ENCODE data around the gene LRRN1.

The LRRN1 gene

GRCh38 chr3:3800685-3801493, 1.7 kb downstream of the LRRN1 start:
- TF ChIP-seq ZBTB7A (IDR thresholded peaks at IDR 0.05; ENCODE audit: low read depth) (no peak), FOXM1 (IDR thresholded peaks at IDR 0.05; ENCODE audit: borderline replicate concordance, low read depth) (no peak), EGR1 (IDR thresholded peaks at IDR 0.05) (no peak), YY1 (IDR thresholded peaks at IDR 0.05; ENCODE audit: low read depth) (no peak), RAD21 (IDR thresholded peaks at IDR 0.05; ENCODE audit: low read depth) (no peak), USF1 (IDR thresholded peaks at IDR 0.05) (no peak), CREB1 (IDR thresholded peaks at IDR 0.05; ENCODE audit: low read depth) (no peak), TCF12 (IDR thresholded peaks at IDR 0.05; ENCODE audit: low read depth) (no peak), REST (IDR thresholded peaks at IDR 0.05; ENCODE audit: low read depth) (no peak), MAX (IDR thresholded peaks at IDR 0.05) (no peak)

DNA sequence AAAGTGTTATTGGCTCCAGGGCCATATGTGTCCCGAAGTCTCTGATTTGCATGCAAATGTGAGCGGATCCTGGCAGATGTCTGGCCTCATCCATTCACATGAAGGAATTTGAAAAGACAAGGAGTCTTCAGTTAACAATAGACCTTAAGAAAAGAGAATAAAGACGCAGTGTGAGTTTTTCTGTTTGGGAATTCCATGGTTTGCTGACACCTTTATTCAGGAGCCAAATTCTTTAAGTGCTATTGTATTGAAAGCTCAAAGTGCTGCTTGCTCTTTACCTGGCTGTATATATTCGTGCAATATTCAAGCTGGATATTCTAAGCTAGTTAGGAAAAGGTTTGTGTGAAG, 2.2 kb downstream of the LRRN1 start:
- TF ChIP-seq FOXM1 (IDR thresholded peaks at IDR 0.05; ENCODE audit: borderline replicate concordance, low read depth) (no peak), TAF1 (IDR thresholded peaks at IDR 0.05; ENCODE audit: low read depth) (no peak)

GRCh38 chr3:3802046-3802445, 2.8 kb downstream of the LRRN1 start:
- TF ChIP-seq EP300 (IDR thresholded peaks at IDR 0.05; ENCODE audit: borderline replicate concordance), result no peak
- TF ChIP-seq CREB1 (IDR thresholded peaks at IDR 0.05; ENCODE audit: low read depth), result no peak
- no peak for TF ChIP-seq CEBPB (IDR thresholded peaks at IDR 0.05)
- TF ChIP-seq TCF12 (IDR thresholded peaks at IDR 0.05; ENCODE audit: low read depth), result no peak
- TF ChIP-seq EGR1 (IDR thresholded peaks at IDR 0.05), result no peak
- no peak for TF ChIP-seq USF1 (IDR thresholded peaks at IDR 0.05)
- no peak for TF ChIP-seq NFIC (IDR thresholded peaks at IDR 0.05)
- TF ChIP-seq ZBTB7A (IDR thresholded peaks at IDR 0.05; ENCODE audit: low read depth), result no peak
- no peak for TF ChIP-seq TEAD4 (IDR thresholded peaks at IDR 0.05)
- no peak for TF ChIP-seq FOXM1 (IDR thresholded peaks at IDR 0.05; ENCODE audit: borderline replicate concordance, low read depth)
- no peak for TF ChIP-seq REST (IDR thresholded peaks at IDR 0.05; ENCODE audit: low read depth)
- TF ChIP-seq TAF1 (IDR thresholded peaks at IDR 0.05; ENCODE audit: low read depth), result no peak
- no peak for TF ChIP-seq MAX (IDR thresholded peaks at IDR 0.05)
- TF ChIP-seq RAD21 (IDR thresholded peaks at IDR 0.05; ENCODE audit: low read depth), result no peak
- no peak for TF ChIP-seq YY1 (IDR thresholded peaks at IDR 0.05; ENCODE audit: low read depth)

DNA sequence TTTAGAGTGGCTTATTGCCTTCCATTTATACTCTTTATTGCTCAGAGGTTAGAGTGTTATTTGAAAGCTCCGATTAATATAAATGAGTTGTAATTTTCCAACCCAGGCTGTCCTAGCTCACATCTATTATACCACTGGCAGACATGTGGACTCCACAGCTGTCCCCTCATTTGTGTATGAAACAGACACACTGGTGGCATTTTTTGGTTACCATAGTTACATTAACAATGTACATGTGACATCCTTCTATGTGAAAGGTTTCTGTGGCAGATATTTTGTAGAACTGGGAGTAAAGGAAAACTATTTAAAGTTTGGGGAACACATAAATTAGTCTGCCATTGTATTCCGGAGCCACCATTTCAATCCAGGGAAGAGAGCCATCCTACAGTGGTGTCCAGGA, 5.3 kb downstream of the LRRN1 start:
- TF ChIP-seq FOXM1 (IDR thresholded peaks at IDR 0.05; ENCODE audit: borderline replicate concordance, low read depth) (no peak), EP300 (IDR thresholded peaks at IDR 0.05; ENCODE audit: borderline replicate concordance) (no peak), CEBPB (IDR thresholded peaks at IDR 0.05) (no peak), RAD21 (IDR thresholded peaks at IDR 0.05; ENCODE audit: low read depth) (no peak), USF1 (IDR thresholded peaks at IDR 0.05) (no peak)

DNA sequence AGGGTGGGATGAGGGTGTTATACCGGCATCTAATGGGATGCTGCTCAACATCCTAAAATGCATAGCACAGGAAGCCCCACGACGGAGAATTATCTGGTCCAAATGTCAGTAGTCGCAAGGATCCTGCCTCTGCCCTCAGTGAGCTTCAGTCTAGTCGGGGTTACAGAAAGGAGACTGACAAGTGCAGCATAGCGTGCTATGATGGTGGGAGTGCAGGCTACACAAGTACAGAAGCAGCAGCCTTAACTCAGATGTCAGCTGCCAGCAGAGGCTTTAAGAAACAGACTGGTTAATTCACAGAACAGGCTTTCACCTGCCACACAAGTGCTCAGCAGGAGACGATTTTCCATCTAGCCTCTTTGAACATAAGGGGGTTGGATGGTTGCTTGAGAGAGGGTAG, 6.9 kb downstream of the LRRN1 start:
- no peak for TF ChIP-seq REST (IDR thresholded peaks at IDR 0.05; ENCODE audit: low read depth)
- TF ChIP-seq TCF12 (IDR thresholded peaks at IDR 0.05; ENCODE audit: low read depth), result no peak
- no peak for TF ChIP-seq TAF1 (IDR thresholded peaks at IDR 0.05; ENCODE audit: low read depth)
- no peak for TF ChIP-seq RAD21 (IDR thresholded peaks at IDR 0.05; ENCODE audit: low read depth)
- TF ChIP-seq EGR1 (IDR thresholded peaks at IDR 0.05), result no peak
- TF ChIP-seq YY1 (IDR thresholded peaks at IDR 0.05; ENCODE audit: low read depth), result no peak
- no peak for TF ChIP-seq USF1 (IDR thresholded peaks at IDR 0.05)
- TF ChIP-seq MAX (IDR thresholded peaks at IDR 0.05), result no peak
- no peak for TF ChIP-seq FOXM1 (IDR thresholded peaks at IDR 0.05; ENCODE audit: borderline replicate concordance, low read depth)
- no peak for TF ChIP-seq EP300 (IDR thresholded peaks at IDR 0.05; ENCODE audit: borderline replicate concordance)
- TF ChIP-seq CEBPB (IDR thresholded peaks at IDR 0.05), result no peak
- no peak for TF ChIP-seq ZBTB7A (IDR thresholded peaks at IDR 0.05; ENCODE audit: low read depth)
- no peak for TF ChIP-seq NFIC (IDR thresholded peaks at IDR 0.05)
- TF ChIP-seq TEAD4 (IDR thresholded peaks at IDR 0.05), result no peak
- TF ChIP-seq CREB1 (IDR thresholded peaks at IDR 0.05; ENCODE audit: low read depth), result no peak
